ENCODE measurements around the gene CLRN2. TPM values are rescaled to one million over a fixed set of nuclear protein-coding genes. Genes with fewer than 3 reads are reported as not detected.

The CLRN2 gene
- total RNA-seq, 1 donor from 2014 or later, result not detected

GRCh38 chr4:17493619-17494018 lies 21.3 kb upstream of the CLRN2 start:
- Mint-ChIP-seq H3K27ac (no peak overlapping the region), H3K4me3 (no peak overlapping the region), H3K9me3 (no peaks in the 10 kb centered on the region), H3K27me3 (no peaks in the 10 kb centered on the region), H3K36me3 (peaks cover 16% of the 10 kb centered on the region), H3K4me1 (ENCODE audit: unreplicated experiment) (peaks cover 4% of the 10 kb centered on the region)
- DNase-seq (ENCODE audit: extremely low spot score, unreplicated experiment), result no peak
- TF ChIP-seq CTCF (conservative IDR thresholded peaks at IDR 0.05), result no peak

GRCh38 chr4:17494258-17495190 lies 20.4 kb upstream of the CLRN2 start:
- Mint-ChIP-seq H3K27me3 (no peaks in the 10 kb centered on the region), H3K27ac (no peak overlapping the region), H3K4me1 (ENCODE audit: unreplicated experiment) (peaks cover 4% of the 10 kb centered on the region), H3K9me3 (no peaks in the 10 kb centered on the region), H3K4me3 (no peak overlapping the region), H3K36me3 (peaks cover 19% of the 10 kb centered on the region)
- TF ChIP-seq CTCF (conservative IDR thresholded peaks at IDR 0.05), result no peak
- no peak for DNase-seq (ENCODE audit: extremely low spot score, unreplicated experiment)

- DNase-seq (ENCODE audit: extremely low spot score, unreplicated experiment), result no peak
- no peaks in the 10 kb centered on the region for H3K27me3 Mint-ChIP-seq
- H3K9me3 Mint-ChIP-seq, result no peaks in the 10 kb centered on the region
- H3K4me1 Mint-ChIP-seq (ENCODE audit: unreplicated experiment), result peaks cover under 1% of the 10 kb centered on the region
- no peak for TF ChIP-seq CTCF (conservative IDR thresholded peaks at IDR 0.05)
- H3K27ac Mint-ChIP-seq, result no peak overlapping the region
- no peak overlapping the region for H3K4me3 Mint-ChIP-seq
- H3K36me3 Mint-ChIP-seq, result peaks cover 20% of the 10 kb centered on the region
Observed at GRCh38 chr4:17497890-17498523, 17.0 kb upstream of the CLRN2 start.

GRCh38 chr4:17500574-17500973 lies 14.4 kb upstream of the CLRN2 start:
- no peak for DNase-seq (ENCODE audit: extremely low spot score, unreplicated experiment)
- Mint-ChIP-seq H3K36me3 (peaks cover 30% of the 10 kb centered on the region), H3K4me1 (ENCODE audit: unreplicated experiment) (peaks cover 12% of the 10 kb centered on the region), H3K27ac (no peak overlapping the region), H3K9me3 (no peaks in the 10 kb centered on the region), H3K27me3 (no peaks in the 10 kb centered on the region), H3K4me3 (no peak overlapping the region)
- no peak for TF ChIP-seq CTCF (conservative IDR thresholded peaks at IDR 0.05)

- Mint-ChIP-seq H3K4me3 (no peak overlapping the region), H3K4me1 (ENCODE audit: unreplicated experiment) (peaks cover 12% of the 10 kb centered on the region), H3K36me3 (peaks cover 29% of the 10 kb centered on the region), H3K27ac (no peak overlapping the region), H3K27me3 (no peaks in the 10 kb centered on the region), H3K9me3 (no peaks in the 10 kb centered on the region)
- DNase-seq (ENCODE audit: extremely low spot score, unreplicated experiment), result no peak
- no peak for TF ChIP-seq CTCF (conservative IDR thresholded peaks at IDR 0.05)
Observed at GRCh38 chr4:17502756-17503155, 12.2 kb upstream of the CLRN2 start.
